ENCODE results near the gene HSD3B2. TPM values are rescaled to one million over a fixed set of nuclear protein-coding genes. Genes with fewer than 3 reads are reported as not detected.

HSD3B2 gene
- total RNA-seq, 1 donor from 2014 or later, result not detected

- no peak for DNase-seq (ENCODE audit: low read depth)
Observed at GRCh38 chr1:119462964-119463363, 48.0 kb downstream of the HSD3B2 start.

- DNase-seq (ENCODE audit: low read depth), result no peak
Observed at GRCh38 chr1:119463569-119463968, 48.6 kb downstream of the HSD3B2 start.

- no peak for DNase-seq (ENCODE audit: low read depth)
Observed at GRCh38 chr1:119466445-119466844, 51.5 kb downstream of the HSD3B2 start.

GRCh38 chr1:119467219-119467618, 52.3 kb downstream of the HSD3B2 start:
- no peak for DNase-seq (ENCODE audit: low read depth)

- DNase-seq (ENCODE audit: low read depth), result peak; percentile 19
Observed at GRCh38 chr1:119467857-119468668, 53.1 kb downstream of the HSD3B2 start.

GRCh38 chr1:119469741-119470140, 54.8 kb downstream of the HSD3B2 start:
- DNase-seq (ENCODE audit: low read depth), result no peak

GRCh38 chr1:119470377-119470776, 55.4 kb downstream of the HSD3B2 start:
- DNase-seq (ENCODE audit: low read depth), result no peak

- no peak for DNase-seq (ENCODE audit: low read depth)
Observed at GRCh38 chr1:119470958-119471357, 56.0 kb downstream of the HSD3B2 start.

- DNase-seq (ENCODE audit: low read depth), result no peak
Observed at GRCh38 chr1:119471566-119471965, 56.6 kb downstream of the HSD3B2 start.

- DNase-seq (ENCODE audit: low read depth), result no peak
Observed at GRCh38 chr1:119472080-119472818, 57.3 kb downstream of the HSD3B2 start.

Other genes starting within 250 kb of the HSD3B2 start
- gene HAO2, start 46.4 kb upstream of the HSD3B2 start, total RNA-seq, result not detected in 2 replicates
- not detected in 2 replicates for gene HSD3B1, start 92.1 kb downstream of the HSD3B2 start, total RNA-seq
- 6.4 and 15.0 TPM in 2 replicates for gene ZNF697, start 233.1 kb downstream of the HSD3B2 start, total RNA-seq